Right lobe of liver (tissue), 6 donors: ENCODE data around the gene ADAM10. TPM values are rescaled to one million over a fixed set of nuclear protein-coding genes. Genes with fewer than 3 reads are reported as not detected.

Experiments used
- ATAC-seq, 4 donors: fragments of 200-7000 bp; cut with Tn5 transposase; one replicate each; pipeline ENCODE4 v1.9.1; 2020; ENCODE audit warnings: mild to moderate bottlenecking in 4 of 4, moderate library complexity in 4 of 4
- DNase-seq, 3 donors: peaks; one replicate each; pipeline ENCODE4 v3.0.0-alpha.2; 2020
- H3K27ac ChIP-seq, 3 donors: fragments of 200-600 bp; one replicate each; pipeline ENCODE4 v1.8.0; 2022
- H3K27me3 ChIP-seq, 2 donors: fragments of 200-600 bp; one replicate each; pipeline ENCODE4 v1.8.0; 2022
- H3K36me3 ChIP-seq, 4 donors: fragments of 200-600 bp; sonication (generic) in 1 of 4; one replicate each; pipeline versions ENCODE4 v1.5.1 to v1.8.0; 2017 to 2022; ENCODE audit warnings: control low read depth in 1 of 4
- H3K4me1 ChIP-seq, 4 donors: fragments of 200-600 bp; sonication (generic) in 1 of 4; one replicate each; pipeline versions ENCODE4 v1.5.1 to v1.8.0; 2017 to 2022; ENCODE audit warnings: control low read depth in 1 of 4
- H3K4me3 ChIP-seq, 3 donors: fragments of 200-600 bp; one replicate each; pipeline ENCODE4 v1.8.0; 2022
- H3K9me3 ChIP-seq, 4 donors: fragments of 200-600 bp; sonication (generic) in 1 of 4; one replicate each; pipeline versions ENCODE4 v1.5.1 to v1.8.0; 2017 to 2022; ENCODE audit warnings: control low read depth in 1 of 4
- CTCF ChIP-seq, 4 donors: fragments of 200-600 bp in 3 of 4; fragments of 450-650 bp in 1 of 4; IDR thresholded peaks; one replicate each; pipeline versions ENCODE4 v1.5.1 to v1.8.0; 2016 to 2022; ENCODE audit warnings: antibody characterized with exemption in 4 of 4, mild to moderate bottlenecking in 2 of 4
- POLR2A ChIP-seq: fragments of 450-650 bp; IDR thresholded peaks from one replicate; pipeline ENCODE4 v1.6.1; 2017; ENCODE audit warnings: antibody characterized with exemption, mild to moderate bottlenecking
- WGBS: methylation state at CpG from one replicate; pipeline ENCODE4 v1.1.6; 2018; ENCODE audit warnings: low coverage, low lambda C conversion rate; ENCODE audit not compliant: insufficient coverage; ENCODE audit errors: missing lambda C conversion rate; 5-methylcytosine and 5-hydroxymethylcytosine counted together
- intact Hi-C, 2 donors: fragments of 100-400 bp; cut with DNase I; formaldehyde crosslinking; loops; one replicate each; pipeline versions ENCODE4 v1.11.2 to v1.14.1; 2022
- total RNA-seq, 6 experiments: library from RNA; depleted of rRNA in 2 of 6; stranded (reverse); fragments of >200 nt in 2 of 6; fragmentation: NEBNext Ultra II Directional in 3 of 6; extraction: Animal tissue kit (Norgen Biotek cat#: 25700) in 3 of 6; gene quantifications; one replicate each; pipeline versions ENCODE4 v1.1.0 to v1.2.4, GENCODE V29; 2016 to 2023
- donor health status: DM: no; HTN: yes; CAD: no.
- donor health status: DM: no; HTN: no; CAD: no.
- donor health status: DM: no; HTN: no; CAD: no.
- donor health status: DM: no; HTN: yes; CAD: no.
- donor health status: DM: no; HTN: yes; CAD: no.

The ADAM10 gene
- total RNA-seq, 6 experiments from 2014 or later, result 24.1 to 78.1 (median 43.3) TPM

GRCh38 chr15:58549013-58549784, 200.3 kb downstream of the ADAM10 start:
- H3K4me3 ChIP-seq, result no peak overlapping the region
- peaks cover 0 to 14% (median 9%) of the 10 kb centered on the region in 4 donors for H3K4me1 ChIP-seq
- no peaks in the 10 kb centered on the region for H3K9me3 ChIP-seq
- WGBS, result 81% methylated on average over 8 of the region's 12 CpGs
- intact Hi-C loops, result no loop called here
- H3K27ac ChIP-seq, result no peak overlapping the region
- H3K36me3 ChIP-seq, result peaks cover 0 to 7% (median 0%) of the 10 kb centered on the region in 4 donors
- TF ChIP-seq CTCF (IDR thresholded peaks at IDR 0.05), result no peak
- H3K27me3 ChIP-seq, result no peaks in the 10 kb centered on the region
- peak in 1 of 3 donors; percentile 29 for DNase-seq
- ATAC-seq, result no peak

GRCh38 chr15:58548308-58549012, 201.0 kb downstream of the ADAM10 start:
- intact Hi-C loops, result no loop called here
- TF ChIP-seq CTCF (IDR thresholded peaks at IDR 0.05), result no peak
- TF ChIP-seq POLR2A, result no peak
- H3K36me3 ChIP-seq, result peaks cover 0 to 7% (median 0%) of the 10 kb centered on the region in 4 donors
- no peak overlapping the region for H3K27ac ChIP-seq
- H3K4me1 ChIP-seq, result peaks cover 0 to 14% (median 9%) of the 10 kb centered on the region in 4 donors
- H3K9me3 ChIP-seq, result no peaks in the 10 kb centered on the region
- DNase-seq (peak in 1 of 3 donors; percentile 44), ATAC-seq (no peak)
- 91% methylated on average over 4 of the region's 26 CpGs for WGBS
- no peaks in the 10 kb centered on the region for H3K27me3 ChIP-seq
- H3K4me3 ChIP-seq, result no peak overlapping the region

- Histone ChIP-seq H3K27ac (no peak overlapping the region), H3K4me1 (peaks cover 0 to 14% (median 9%) of the 10 kb centered on the region in 4 donors), H3K27me3 (no peaks in the 10 kb centered on the region), H3K36me3 (peaks cover 0 to 7% (median 0%) of the 10 kb centered on the region in 4 donors), H3K4me3 (no peak overlapping the region), H3K9me3 (no peaks in the 10 kb centered on the region)
- intact Hi-C loops, result no loop called here
- no peak for TF ChIP-seq POLR2A
- TF ChIP-seq CTCF (IDR thresholded peaks at IDR 0.05), result no peak
- DNase-seq, result peak in 1 of 3 donors; percentile 27
- no peak for ATAC-seq
- 87% methylated on average over 7 of the region's 9 CpGs for WGBS
Measured at GRCh38 chr15:58547628-58548307, 201.7 kb downstream of the ADAM10 start.

GRCh38 chr15:58546635-58547627, 202.6 kb downstream of the ADAM10 start:
- Histone ChIP-seq H3K36me3 (peaks cover 0 to 7% (median 3%) of the 10 kb centered on the region in 4 donors), H3K9me3 (no peaks in the 10 kb centered on the region), H3K4me1 (peaks cover 0 to 14% (median 9%) of the 10 kb centered on the region in 4 donors), H3K27ac (peak overlapping the region in 2 of 3 donors; percentile 38 to 47), H3K27me3 (no peaks in the 10 kb centered on the region), H3K4me3 (no peak overlapping the region)
- intact Hi-C loops, result no loop called here
- ATAC-seq (peak; percentile 91 to 94 (median 93)), DNase-seq (peak; percentile 73 to 84 (median 79))
- 40% methylated on average over 6 of the region's 13 CpGs for WGBS
- TF ChIP-seq CTCF (IDR thresholded peaks at IDR 0.05), result no peak
- TF ChIP-seq POLR2A, result no peak
